HepG2 (cell line): Measurements from ENCODE around the gene UAP1. TPM values are rescaled to one million over a fixed set of nuclear protein-coding genes. Genes with fewer than 3 reads are reported as not detected.

Source experiments
- AHDC1 ChIP-seq: sonication (generic); formaldehyde crosslinking; IDR thresholded peaks from 2 replicates; pipeline ENCODE4 v1.5.1; 2020; ENCODE audit warnings: mild to moderate bottlenecking, missing genetic modification reagents, borderline replicate concordance
- JDP2 ChIP-seq: sonication (generic); formaldehyde crosslinking; IDR thresholded peaks from 2 replicates; pipeline ENCODE4 v1.8.1; 2022; ENCODE audit warnings: missing genetic modification reagents, borderline replicate concordance
- PAF1 ChIP-seq: IDR thresholded peaks from 2 replicates; pipeline ENCODE4 v1.6.1; 2016; ENCODE audit warnings: missing genetic modification reagents, missing compliant biosample characterization
- RBM22 ChIP-seq: fragments of 200-400 bp; formaldehyde crosslinking; optimal IDR thresholded peaks from 2 replicates; pipeline ENCODE3; 2017; ENCODE audit warnings: mild to moderate bottlenecking, low read length, moderate library complexity
- SATB2 ChIP-seq: sonication (generic); formaldehyde crosslinking; IDR thresholded peaks from 2 replicates; pipeline ENCODE4 v1.5.0; 2020; ENCODE audit warnings: missing genetic modification reagents
- ZFP1 ChIP-seq: IDR thresholded peaks from 2 replicates; pipeline ENCODE4 v1.6.1; 2016
- ZNF10 ChIP-seq: sonication (generic); formaldehyde crosslinking; IDR thresholded peaks from 2 replicates; pipeline ENCODE4 v1.4.0; 2020; ENCODE audit warnings: mild to moderate bottlenecking, low read depth, missing genetic modification reagents, borderline replicate concordance
- ZNF101 ChIP-seq: sonication (generic); formaldehyde crosslinking; IDR thresholded peaks from 2 replicates; pipeline ENCODE4 v1.4.0; 2020; ENCODE audit warnings: mild to moderate bottlenecking, low read depth, missing genetic modification reagents, borderline replicate concordance
- ZNF749 ChIP-seq: sonication (generic); formaldehyde crosslinking; IDR thresholded peaks from 2 replicates; pipeline ENCODE4 v1.8.0; 2022; ENCODE audit warnings: mild to moderate bottlenecking, missing genetic modification reagents, moderate library complexity, borderline replicate concordance
- ZXDC ChIP-seq: sonication (generic); formaldehyde crosslinking; IDR thresholded peaks from 2 replicates; pipeline ENCODE4 v1.5.0; 2020; ENCODE audit warnings: mild to moderate bottlenecking, missing genetic modification reagents
- polyA plus RNA-seq, 8 experiments: library from polyadenylated mRNA; depleted of rRNA in 3 of 8; stranded (reverse) in 7 of 8; unstranded in 1 of 8; fragments of >200 nt; fragmentation: Illumina TruSeq in 4 of 8; extraction: Trizol in 4 of 8; gene quantifications; 2 replicates each; pipeline versions ENCODE4 v1.2.1 to v1.2.3, GENCODE V29; 2011 to 2016; ENCODE audit warnings: low read depth in 4 of 8, missing spikeins in 1 of 8, mixed read lengths in 1 of 8; ENCODE audit not compliant: insufficient read depth in 1 of 8
- total RNA-seq, 5 experiments: library from RNA; depleted of rRNA; stranded (reverse); fragments of >200 nt; fragmentation: Illumina TruSeq; extraction: Trizol; gene quantifications; 2 replicates each; pipeline ENCODE4 v1.2.3, GENCODE V29; 2016; ENCODE audit warnings: low read depth in 1 of 5

The UAP1 gene
- total and polyA plus RNA-seq, 2 of the 13 experiments (the other 11 are each of a cell fraction or from before 2014, with no cell fraction given), result 48.4 to 117 TPM

- TF ChIP-seq AHDC1 (no peak), JDP2 (CRISPR knock-in tag) (no peak), ZXDC (CRISPR knock-in tag) (no peak), PAF1 (CRISPR knock-in tag) (no peak), ZNF749 (no peak), SATB2 (CRISPR knock-in tag) (no peak), ZFP1 (no peak), ZNF101 (no peak), ZNF10 (CRISPR knock-in tag) (no peak), RBM22 (no peak)
Observed at GRCh38 chr1:162551969-162552683, 9.4 kb upstream of the UAP1 start (continued).
